H1 (cell line): ENCODE measurements around the gene SLC17A1. TPM values are rescaled to one million over a fixed set of nuclear protein-coding genes. Genes with fewer than 3 reads are reported as not detected.

ENCODE experiments used
- ATF3 ChIP-seq: IDR thresholded peaks from 2 replicates; pipeline ENCODE4 v1.6.1; 2011; ENCODE audit warnings: low read depth, mild to moderate bottlenecking, low read length; ENCODE audit not compliant: insufficient read depth
- BRCA1 ChIP-seq: IDR thresholded peaks from 2 replicates; pipeline ENCODE4 v1.6.1; 2012; ENCODE audit warnings: low read depth, low read length, improper control_type of control experiment
- CBX5 ChIP-seq: fragments of 300-800, 300-1000 bp; sonication (generic); IDR thresholded peaks from 2 replicates; pipeline ENCODE4 v1.7.1; 2016; ENCODE audit warnings: antibody characterized with exemption, low read length, low read depth
- CBX8 ChIP-seq: fragments of 300-800, 300-1000 bp; sonication (generic); IDR thresholded peaks from 2 replicates; pipeline ENCODE4 v1.7.1; 2016; ENCODE audit warnings: low read depth, low read length, borderline replicate concordance
- EGR1 ChIP-seq: IDR thresholded peaks from 2 replicates; pipeline ENCODE4 v1.6.1; 2011; ENCODE audit warnings: low read depth, low read length, borderline replicate concordance
- FOSL1 ChIP-seq: IDR thresholded peaks from 2 replicates; pipeline ENCODE4 v1.6.1; 2011; ENCODE audit warnings: mild to moderate bottlenecking, low read depth, low read length, moderate library complexity; ENCODE audit not compliant: insufficient read depth
- JUND ChIP-seq: IDR thresholded peaks from 2 replicates; pipeline ENCODE4 v1.6.1; 2011; ENCODE audit warnings: mild to moderate bottlenecking, improper control_type of control experiment, low read length
- MAX ChIP-seq: IDR thresholded peaks from 2 replicates; pipeline ENCODE4 v1.6.1; 2012; ENCODE audit warnings: inconsistent platforms
- NANOG ChIP-seq: IDR thresholded peaks from 2 replicates; pipeline ENCODE4 v1.6.1; 2011; ENCODE audit warnings: low read length, low read depth, mild to moderate bottlenecking, inconsistent platforms; ENCODE audit not compliant: insufficient read depth, poor library complexity, severe bottlenecking
- NRF1 ChIP-seq: IDR thresholded peaks from 2 replicates; pipeline ENCODE4 v1.6.1; 2011; ENCODE audit warnings: mild to moderate bottlenecking, low read depth, low read length, improper control_type of control experiment
- RAD21 ChIP-seq, 2 experiments: IDR thresholded peaks in 1 of 2; conservative IDR thresholded peaks in 1 of 2; 2 replicates each; pipeline ENCODE4 v1.6.1; 2011; ENCODE audit warnings: low read depth in 2 of 2, low read length in 2 of 2, improper control_type of control experiment in 1 of 2, inconsistent platforms in 1 of 2, mild to moderate bottlenecking in 1 of 2, moderate library complexity in 1 of 2
- RXRA ChIP-seq: IDR thresholded peaks from 2 replicates; pipeline ENCODE4 v1.6.1; 2011; ENCODE audit warnings: low read depth, mild to moderate bottlenecking, low read length, moderate library complexity; ENCODE audit not compliant: insufficient read depth
- SIN3A ChIP-seq, 2 experiments: IDR thresholded peaks in 1 of 2; conservative IDR thresholded peaks in 1 of 2; 2 replicates each; pipeline ENCODE4 v1.6.1; 2011 to 2012; ENCODE audit warnings: low read length in 2 of 2, improper control_type of control experiment in 1 of 2, low read depth in 1 of 2, mild to moderate bottlenecking in 1 of 2
- SIX5 ChIP-seq: IDR thresholded peaks from 2 replicates; pipeline ENCODE4 v1.6.1; 2011; ENCODE audit warnings: mild to moderate bottlenecking, low read depth, low read length
- SP1 ChIP-seq: IDR thresholded peaks from 2 replicates; pipeline ENCODE4 v1.6.1; 2011; ENCODE audit warnings: low read depth, low read length
- SP4 ChIP-seq: IDR thresholded peaks from 2 replicates; pipeline ENCODE4 v1.6.1; 2012; ENCODE audit warnings: low read length, inconsistent platforms
- YY1 ChIP-seq: IDR thresholded peaks from 2 replicates; pipeline ENCODE4 v1.6.1; 2011; ENCODE audit warnings: low read depth, mild to moderate bottlenecking, low read length
- ZNF274 ChIP-seq: IDR thresholded peaks from 2 replicates; pipeline ENCODE4 v1.7.0; 2012; ENCODE audit warnings: low read length, borderline replicate concordance; ENCODE audit errors: extremely low read depth
- polyA plus RNA-seq, 7 experiments: library from polyadenylated mRNA; depleted of rRNA in 3 of 7; stranded (reverse) in 5 of 7; unstranded in 2 of 7; fragments of >200 nt in 5 of 7; fragments of 200-250 nt in 2 of 7; gene quantifications; 1 replicate in 5 of 7; 2 replicates in 1 of 7; 4 replicates in 1 of 7; pipeline versions ENCODE4 v1.2.1 to v1.2.3, GENCODE V29; 2011 to 2013; ENCODE audit warnings: missing spikeins in 2 of 7, mixed read lengths in 2 of 7
- total RNA-seq: library from RNA; stranded (reverse); fragmentation: NEBNext Ultra II Directional; extraction: Animal tissue kit (Norgen Biotek cat#: 25700); gene quantifications from 2 replicates; pipeline ENCODE4 v1.2.1, GENCODE V29; 2021

The SLC17A1 gene
- total and polyA plus RNA-seq, 2 of the 8 experiments (the other 6 are each of a cell fraction or from before 2014, with no cell fraction given): not detected

GRCh38 chr6:25748049-25748448 is 83.8 kb downstream of the SLC17A1 start (continued):
- TF ChIP-seq SP1: no peak
- TF ChIP-seq ATF3: no peak
- TF ChIP-seq ZNF274: no peak
- TF ChIP-seq NANOG: no peak
- TF ChIP-seq EGR1: no peak
- TF ChIP-seq MAX: no peak
- no peak for TF ChIP-seq RXRA
- no peak for TF ChIP-seq RAD21 (IDR thresholded peaks at IDR 0.05 in 1 of 2, conservative IDR thresholded peaks at IDR 0.05 in 1 of 2; ENCODE audit: low read depth in 2 of 2, low read length in 2 of 2)
- no peak for TF ChIP-seq FOSL1
- no peak for TF ChIP-seq SP4
- no peak for TF ChIP-seq SIN3A (conservative IDR thresholded peaks at IDR 0.05 in 1 of 2, IDR thresholded peaks at IDR 0.05 in 1 of 2; ENCODE audit: low read depth in 1 of 2, low read length in 2 of 2)
- TF ChIP-seq CBX8: no peak
- no peak for TF ChIP-seq JUND
- TF ChIP-seq NRF1: no peak
- TF ChIP-seq SIX5: no peak
- no peak for TF ChIP-seq BRCA1
- TF ChIP-seq YY1: no peak
- TF ChIP-seq CBX5: no peak
